Fibroblast of the aortic adventitia (primary cell): Measurements from ENCODE around the gene FMNL2. TPM values are rescaled to one million over a fixed set of nuclear protein-coding genes. Genes with fewer than 3 reads are reported as not detected.

Source experiments
- DNase-seq: peaks from one replicate; pipeline ENCODE4 v3.0.0-alpha.2; 2010; ENCODE audit warnings: low read depth
- H3K4me3 ChIP-seq: 2 replicates; pipeline ENCODE4 v1.5.1; 2011; ENCODE audit warnings: low read depth, mild to moderate bottlenecking, control low read depth, low read length, moderate library complexity
- total RNA-seq: library from RNA; depleted of rRNA; stranded (reverse); fragments of >200 nt; gene quantifications from 2 replicates; pipeline ENCODE4 v1.2.3, GENCODE V29; 2012; ENCODE audit warnings: low replicate concordance
- TF ChIP-seq, protein P1 (sequence below): IDR thresholded peaks from 2 replicates; pipeline ENCODE4 v1.5.1; 2011; ENCODE audit warnings: mild to moderate bottlenecking, low read length, control low read depth, inconsistent platforms; ENCODE audit not compliant: insufficient read depth

Gene FMNL2
- total RNA-seq, 1 donor = 23.6 TPM

- DNase-seq = no peak
These were observed 85.4 kb downstream of the FMNL2 start for GRCh38 chr2:152420363-152420762.

DNA sequence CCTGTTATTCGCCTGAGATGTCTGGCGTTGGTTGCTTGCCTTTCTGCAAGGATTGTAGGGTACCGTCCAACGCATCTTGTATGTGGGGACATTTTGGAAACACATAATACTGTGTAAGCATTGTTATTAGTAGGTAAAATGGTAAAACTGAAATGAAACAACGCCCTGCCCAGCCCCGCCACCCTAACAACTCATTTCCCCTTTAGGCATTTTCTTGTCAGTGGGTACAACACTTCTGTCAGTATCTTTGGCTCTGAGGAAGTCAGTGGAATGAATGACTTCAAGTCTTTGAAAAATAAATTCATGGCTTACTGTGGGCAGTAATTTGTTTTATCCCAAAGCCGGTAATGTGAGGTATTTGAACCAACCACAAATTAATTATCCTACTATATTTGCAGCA lies 86.0 kb downstream of the FMNL2 start:
- H3K4me3 ChIP-seq = no peak overlapping the region
- TF ChIP-seq, protein P1, sequence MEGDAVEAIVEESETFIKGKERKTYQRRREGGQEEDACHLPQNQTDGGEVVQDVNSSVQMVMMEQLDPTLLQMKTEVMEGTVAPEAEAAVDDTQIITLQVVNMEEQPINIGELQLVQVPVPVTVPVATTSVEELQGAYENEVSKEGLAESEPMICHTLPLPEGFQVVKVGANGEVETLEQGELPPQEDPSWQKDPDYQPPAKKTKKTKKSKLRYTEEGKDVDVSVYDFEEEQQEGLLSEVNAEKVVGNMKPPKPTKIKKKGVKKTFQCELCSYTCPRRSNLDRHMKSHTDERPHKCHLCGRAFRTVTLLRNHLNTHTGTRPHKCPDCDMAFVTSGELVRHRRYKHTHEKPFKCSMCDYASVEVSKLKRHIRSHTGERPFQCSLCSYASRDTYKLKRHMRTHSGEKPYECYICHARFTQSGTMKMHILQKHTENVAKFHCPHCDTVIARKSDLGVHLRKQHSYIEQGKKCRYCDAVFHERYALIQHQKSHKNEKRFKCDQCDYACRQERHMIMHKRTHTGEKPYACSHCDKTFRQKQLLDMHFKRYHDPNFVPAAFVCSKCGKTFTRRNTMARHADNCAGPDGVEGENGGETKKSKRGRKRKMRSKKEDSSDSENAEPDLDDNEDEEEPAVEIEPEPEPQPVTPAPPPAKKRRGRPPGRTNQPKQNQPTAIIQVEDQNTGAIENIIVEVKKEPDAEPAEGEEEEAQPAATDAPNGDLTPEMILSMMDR = no peak
- no peak for DNase-seq

More at GRCh38 chr2:152420363-152420762, 85.4 kb downstream of the FMNL2 start:
- TF ChIP-seq, protein P1 = no peak
- no peak overlapping the region for H3K4me3 ChIP-seq

GRCh38 chr2:152421521-152422370 lies 86.8 kb downstream of the FMNL2 start:
- TF ChIP-seq, protein P1 = no peak
- H3K4me3 ChIP-seq = no peak overlapping the region
- DNase-seq = peak; percentile 99

- TF ChIP-seq, protein P1 = no peak
- no peak for DNase-seq
- no peak overlapping the region for H3K4me3 ChIP-seq
These were observed 88.7 kb downstream of the FMNL2 start for GRCh38 chr2:152423684-152424083.

GRCh38 chr2:152425765-152426727 lies 91.1 kb downstream of the FMNL2 start:
- H3K4me3 ChIP-seq = no peak overlapping the region
- DNase-seq = peak; percentile 60
- TF ChIP-seq, protein P1 = no peak

- no peak overlapping the region for H3K4me3 ChIP-seq
- peak; percentile 57 for DNase-seq
- TF ChIP-seq, protein P1 = no peak
These were observed 91.8 kb downstream of the FMNL2 start for GRCh38 chr2:152426801-152427200.
